ENCODE measurements around the gene SLC4A4. TPM values are rescaled to one million over a fixed set of nuclear protein-coding genes. Genes with fewer than 3 reads are reported as not detected.

The SLC4A4 gene
- total RNA-seq, 2 donors from 2014 or later = 48.3 to 89.2 TPM

DNA sequence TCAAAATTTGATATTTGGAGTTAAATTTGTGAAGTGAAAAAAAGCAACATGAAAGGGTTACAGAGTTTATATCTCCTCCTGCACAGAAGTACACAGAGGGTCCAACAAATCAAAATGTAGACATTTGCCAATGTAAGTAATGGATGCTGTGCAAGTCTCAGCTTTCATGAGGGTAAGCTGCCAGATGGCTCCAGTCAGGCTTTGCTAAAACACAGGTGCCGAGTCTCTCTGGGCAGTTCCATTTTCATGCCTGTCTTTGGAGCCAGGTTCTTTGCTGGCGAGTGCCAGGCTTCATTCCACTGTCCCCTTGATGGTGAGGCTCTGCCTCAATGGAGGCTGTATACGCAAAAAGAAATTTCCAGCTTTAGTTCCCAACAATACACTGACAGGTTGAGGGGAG, 27.9 kb downstream of the SLC4A4 start:
- Histone ChIP-seq H3K9me3 (no peaks in the 10 kb centered on the region), H3K27ac (no peak overlapping the region), H3K27me3 (replicated peaks; ENCODE audit: insufficient read depth) (no peaks in the 10 kb centered on the region), H3K4me1 (replicated peaks) (no peaks in the 10 kb centered on the region), H3K36me3 (no peaks in the 10 kb centered on the region), H3K4me3 (no peak overlapping the region)
- intact Hi-C loops (cut with DNase I) = no loop called here
- no peak for TF ChIP-seq CTCF (IDR thresholded peaks at IDR 0.05)
- TF ChIP-seq POLR2AphosphoS5 (IDR thresholded peaks at IDR 0.05) = no peak
- no peak for TF ChIP-seq POLR2A (IDR thresholded peaks at IDR 0.05)
- DNase-seq (ENCODE audit: low spot score) = no peak
- 58% methylated on average over 3 of the region's 3 CpGs for WGBS

- intact Hi-C loops (cut with DNase I) = no loop called here
- TF ChIP-seq POLR2AphosphoS5 (IDR thresholded peaks at IDR 0.05) (no peak), POLR2A (IDR thresholded peaks at IDR 0.05) (no peak), CTCF (IDR thresholded peaks at IDR 0.05) (no peak)
- no peak for DNase-seq (ENCODE audit: low spot score)
- Histone ChIP-seq H3K4me1 (replicated peaks) (no peaks in the 10 kb centered on the region), H3K27me3 (replicated peaks; ENCODE audit: insufficient read depth) (no peaks in the 10 kb centered on the region), H3K9me3 (no peaks in the 10 kb centered on the region), H3K4me3 (no peak overlapping the region), H3K27ac (no peak overlapping the region), H3K36me3 (no peaks in the 10 kb centered on the region)
- WGBS = 61% methylated on average over 2 of the region's 2 CpGs
Measured at GRCh38 chr4:71367546-71367945, 28.7 kb downstream of the SLC4A4 start.

DNA sequence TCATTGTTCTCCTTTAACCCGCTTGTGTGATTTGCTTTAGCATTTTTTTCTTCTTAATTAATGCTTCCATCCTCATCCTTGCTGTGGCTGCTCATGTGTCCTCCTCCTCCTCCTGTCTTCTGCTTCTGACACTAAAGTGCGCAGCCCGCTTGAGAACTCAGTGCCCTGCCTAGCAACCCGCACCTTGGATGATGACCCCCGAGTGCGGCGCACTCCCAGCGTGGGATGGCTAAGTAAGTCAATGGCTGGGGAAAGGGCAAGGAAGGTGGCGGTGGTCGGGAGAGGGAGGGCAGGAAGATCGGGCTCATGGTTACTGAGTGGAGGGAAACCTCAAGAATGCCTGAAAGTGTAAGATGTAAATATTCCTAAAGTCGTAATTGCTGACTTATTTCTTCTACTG, 30.1 kb downstream of the SLC4A4 start:
- no peak overlapping the region for H3K4me3 ChIP-seq
- no peaks in the 10 kb centered on the region for H3K36me3 ChIP-seq
- no peak overlapping the region for H3K27ac ChIP-seq
- H3K27me3 ChIP-seq (replicated peaks; ENCODE audit: insufficient read depth) = no peaks in the 10 kb centered on the region
- DNase-seq (ENCODE audit: low spot score) = no peak
- no peaks in the 10 kb centered on the region for H3K9me3 ChIP-seq
- 93% methylated on average over 12 of the region's 12 CpGs for WGBS
- intact Hi-C loops (cut with DNase I) = no loop called here
- no peaks in the 10 kb centered on the region for H3K4me1 ChIP-seq (replicated peaks)
- TF ChIP-seq POLR2A (IDR thresholded peaks at IDR 0.05) = no peak
- no peak for TF ChIP-seq CTCF (IDR thresholded peaks at IDR 0.05)
- no peak for TF ChIP-seq POLR2AphosphoS5 (IDR thresholded peaks at IDR 0.05)

DNA sequence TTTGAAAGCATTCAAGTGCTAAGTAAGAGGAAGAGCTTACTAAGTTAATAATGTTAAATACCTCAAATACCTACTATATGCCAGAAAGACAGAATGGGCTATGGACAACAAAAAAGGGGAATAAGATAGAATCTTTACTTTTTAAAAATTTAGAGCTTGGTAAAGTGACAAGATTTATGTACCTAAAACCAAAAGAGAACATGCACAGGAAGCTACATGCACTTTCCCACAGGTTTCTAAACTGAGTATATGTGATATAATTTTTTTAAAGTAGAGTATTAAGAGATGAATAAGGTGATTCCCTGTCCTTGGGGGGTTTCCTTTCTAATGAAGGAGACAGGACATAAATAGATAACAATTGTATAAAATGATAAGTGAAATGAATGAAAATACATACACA, 30.7 kb downstream of the SLC4A4 start:
- intact Hi-C loops (cut with DNase I) = no loop called here
- Histone ChIP-seq H3K27ac (no peak overlapping the region), H3K4me3 (no peak overlapping the region), H3K36me3 (no peaks in the 10 kb centered on the region), H3K27me3 (replicated peaks; ENCODE audit: insufficient read depth) (no peaks in the 10 kb centered on the region), H3K4me1 (replicated peaks) (no peaks in the 10 kb centered on the region), H3K9me3 (no peaks in the 10 kb centered on the region)
- no peak for DNase-seq (ENCODE audit: low spot score)
- TF ChIP-seq POLR2A (IDR thresholded peaks at IDR 0.05) (no peak), CTCF (IDR thresholded peaks at IDR 0.05) (no peak), POLR2AphosphoS5 (IDR thresholded peaks at IDR 0.05) (no peak)

DNA sequence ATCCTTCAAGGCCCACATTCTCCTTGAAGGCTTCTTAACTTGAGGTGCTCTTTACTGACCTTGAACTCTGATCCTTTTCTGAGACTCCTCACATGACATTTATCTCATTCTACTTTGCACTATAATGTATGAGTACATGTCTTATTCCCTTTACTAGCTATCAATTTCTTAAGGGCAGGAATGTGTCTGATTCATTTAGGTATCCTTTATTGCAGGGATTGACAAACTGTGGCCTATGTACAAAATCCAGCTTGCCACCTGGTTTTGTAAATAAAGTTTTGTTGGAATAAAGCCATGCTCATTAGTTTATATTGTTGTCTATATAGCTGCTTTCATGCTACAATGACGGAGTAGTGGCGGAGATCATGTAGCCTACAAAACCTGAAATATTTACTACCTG, 36.7 kb downstream of the SLC4A4 start:
- no peaks in the 10 kb centered on the region for H3K36me3 ChIP-seq
- H3K27ac ChIP-seq = no peak overlapping the region
- intact Hi-C loops (cut with DNase I) = no loop called here
- no peak for DNase-seq (ENCODE audit: low spot score)
- TF ChIP-seq POLR2A (IDR thresholded peaks at IDR 0.05) (no peak), CTCF (IDR thresholded peaks at IDR 0.05) (no peak), POLR2AphosphoS5 (IDR thresholded peaks at IDR 0.05) (no peak)
- H3K9me3 ChIP-seq = no peaks in the 10 kb centered on the region
- H3K4me1 ChIP-seq (replicated peaks) = no peaks in the 10 kb centered on the region
- no peak overlapping the region for H3K4me3 ChIP-seq
- H3K27me3 ChIP-seq (replicated peaks; ENCODE audit: insufficient read depth) = no peaks in the 10 kb centered on the region
- 88% methylated on average over 2 of the region's 2 CpGs for WGBS
